NB4 (cell line): ENCODE results near the gene FSTL3.

Experiments
- MAX ChIP-seq: IDR thresholded peaks from 2 replicates; pipeline ENCODE4 v1.6.1; 2011; ENCODE audit warnings: low read depth, low read length
- MYC ChIP-seq: IDR thresholded peaks from 2 replicates; pipeline ENCODE4 v1.6.1; 2011; ENCODE audit warnings: low read depth, low read length
- POLR2A ChIP-seq: IDR thresholded peaks from 2 replicates; pipeline ENCODE4 v1.6.1; 2011; ENCODE audit warnings: mild to moderate bottlenecking; ENCODE audit not compliant: insufficient read length; ENCODE audit errors: extremely low read depth
- TF ChIP-seq, protein P1 (sequence below): IDR thresholded peaks from one replicate; pipeline ENCODE4 v1.5.1; 2012; ENCODE audit warnings: low read depth, low read length

GRCh38 chr19:632579-633067 lies 43.6 kb upstream of the FSTL3 start:
- TF ChIP-seq, protein P1, sequence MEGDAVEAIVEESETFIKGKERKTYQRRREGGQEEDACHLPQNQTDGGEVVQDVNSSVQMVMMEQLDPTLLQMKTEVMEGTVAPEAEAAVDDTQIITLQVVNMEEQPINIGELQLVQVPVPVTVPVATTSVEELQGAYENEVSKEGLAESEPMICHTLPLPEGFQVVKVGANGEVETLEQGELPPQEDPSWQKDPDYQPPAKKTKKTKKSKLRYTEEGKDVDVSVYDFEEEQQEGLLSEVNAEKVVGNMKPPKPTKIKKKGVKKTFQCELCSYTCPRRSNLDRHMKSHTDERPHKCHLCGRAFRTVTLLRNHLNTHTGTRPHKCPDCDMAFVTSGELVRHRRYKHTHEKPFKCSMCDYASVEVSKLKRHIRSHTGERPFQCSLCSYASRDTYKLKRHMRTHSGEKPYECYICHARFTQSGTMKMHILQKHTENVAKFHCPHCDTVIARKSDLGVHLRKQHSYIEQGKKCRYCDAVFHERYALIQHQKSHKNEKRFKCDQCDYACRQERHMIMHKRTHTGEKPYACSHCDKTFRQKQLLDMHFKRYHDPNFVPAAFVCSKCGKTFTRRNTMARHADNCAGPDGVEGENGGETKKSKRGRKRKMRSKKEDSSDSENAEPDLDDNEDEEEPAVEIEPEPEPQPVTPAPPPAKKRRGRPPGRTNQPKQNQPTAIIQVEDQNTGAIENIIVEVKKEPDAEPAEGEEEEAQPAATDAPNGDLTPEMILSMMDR: no peak
- TF ChIP-seq POLR2A (no peak), MAX (peak; percentile 54), MYC (no peak)
